CD4-positive, alpha-beta T cell treated with Interleukin-1 beta for 1 hour (primary cell): Measurements from ENCODE around the gene NIPBL.
A peak's percentile ranks its signal among the peaks of the same experiment; 100 is the strongest.
"Not testable (repeated sequence)": the region's sequence is repeated elsewhere in the genome, so short reads cannot be mapped to it uniquely, and the experiment has no call there.

Experiments used
- DNase-seq, 2 donors: peaks; one replicate each; pipeline ENCODE4 v3.0.0-alpha.2; 2020 to 2022

NIPBL gene

DNA sequence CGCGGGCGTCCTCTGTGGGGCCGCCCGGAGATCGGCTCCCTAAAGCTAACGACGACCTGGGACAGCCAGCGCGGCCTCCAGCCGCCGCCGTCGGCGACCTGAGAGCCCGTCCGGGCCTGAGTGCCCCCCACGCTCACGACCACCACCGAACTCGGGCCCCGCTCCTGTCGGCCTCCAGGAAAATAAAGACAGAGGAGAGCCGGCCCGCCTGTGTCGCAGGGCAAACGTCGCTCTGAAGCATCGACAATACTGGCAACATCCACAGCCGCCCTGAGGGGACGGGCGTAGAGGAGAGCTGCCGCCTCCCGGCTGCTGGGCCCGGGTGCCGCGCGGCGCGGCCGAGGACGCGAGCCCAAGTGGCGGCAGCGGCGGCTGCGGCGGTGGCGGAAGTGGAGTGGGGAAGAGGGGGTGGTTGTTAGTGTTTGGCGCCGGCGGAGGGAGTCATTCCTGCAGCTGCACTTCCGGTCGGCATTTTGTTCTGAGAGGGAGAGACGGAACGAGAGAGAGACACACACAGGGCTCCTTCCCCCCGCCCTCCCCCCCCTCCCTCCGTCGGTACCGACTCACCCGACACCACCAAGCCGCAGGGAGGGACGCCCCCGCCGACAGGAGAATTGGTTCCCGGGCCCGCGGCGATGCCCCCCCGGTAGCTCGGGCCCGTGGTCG is at the start of gene NIPBL:
NIPBL (plus strand) TSS at position 471 of the 666 bp plus-strand sequence. CDS start 76,928 bp downstream, outside the sequence.
- DNase-seq, result peak; percentile 92

DNA sequence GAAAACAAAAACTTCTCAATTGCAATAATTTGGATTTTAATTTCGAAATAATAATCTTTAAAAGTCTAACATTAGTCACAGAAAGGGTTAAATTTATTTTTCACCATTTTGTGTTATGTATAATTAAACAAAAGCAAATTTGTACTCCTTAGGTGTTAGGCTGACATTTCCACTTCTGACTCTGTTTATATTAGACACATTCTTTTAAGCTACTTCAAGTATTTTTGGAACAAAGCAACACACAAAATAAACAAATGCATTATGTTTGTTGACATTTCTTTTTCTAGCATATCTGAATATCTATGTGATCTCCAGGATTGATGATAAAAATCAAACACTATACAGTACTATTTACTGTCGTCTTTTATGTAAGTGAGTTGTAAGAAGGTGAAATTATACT is 44.3 kb upstream of the NIPBL start:
- no peak for DNase-seq

DNA sequence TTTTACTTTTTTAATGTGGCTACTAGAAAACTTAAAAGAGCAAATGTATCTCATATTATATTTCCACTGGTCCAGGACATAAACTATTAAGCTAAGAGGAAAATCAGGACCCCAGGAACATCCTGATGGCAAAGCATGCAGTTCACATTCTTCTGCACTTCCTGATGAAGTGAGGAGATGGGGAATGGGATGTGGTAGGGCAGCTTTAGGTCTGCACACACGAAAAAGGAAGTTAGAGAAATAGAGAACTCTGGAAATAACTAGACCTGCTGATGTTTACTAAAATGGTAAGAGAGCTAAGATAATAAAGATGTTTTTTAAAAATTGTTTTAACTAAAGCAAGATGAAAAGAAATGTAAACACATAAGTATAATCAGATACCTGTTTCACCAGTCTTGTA is 39.7 kb upstream of the NIPBL start:
- DNase-seq, result no peak

GRCh38 chr5:36839489-36840476 is 36.8 kb upstream of the NIPBL start:
- DNase-seq, result no peak

GRCh38 chr5:36841677-36842076 is 34.9 kb upstream of the NIPBL start:
- no peak for DNase-seq

GRCh38 chr5:36842087-36842486 is 34.5 kb upstream of the NIPBL start:
- no peak for DNase-seq

- DNase-seq, result no peak
Measured at GRCh38 chr5:36844305-36844704, 32.3 kb upstream of the NIPBL start.

GRCh38 chr5:36848545-36848944 is 28.0 kb upstream of the NIPBL start:
- not testable (repeated sequence) for DNase-seq

GRCh38 chr5:36852903-36853302 is 23.7 kb upstream of the NIPBL start:
- DNase-seq, result not testable (repeated sequence)

GRCh38 chr5:36854402-36855140 is 22.0 kb upstream of the NIPBL start:
- DNase-seq, result no peak

DNA sequence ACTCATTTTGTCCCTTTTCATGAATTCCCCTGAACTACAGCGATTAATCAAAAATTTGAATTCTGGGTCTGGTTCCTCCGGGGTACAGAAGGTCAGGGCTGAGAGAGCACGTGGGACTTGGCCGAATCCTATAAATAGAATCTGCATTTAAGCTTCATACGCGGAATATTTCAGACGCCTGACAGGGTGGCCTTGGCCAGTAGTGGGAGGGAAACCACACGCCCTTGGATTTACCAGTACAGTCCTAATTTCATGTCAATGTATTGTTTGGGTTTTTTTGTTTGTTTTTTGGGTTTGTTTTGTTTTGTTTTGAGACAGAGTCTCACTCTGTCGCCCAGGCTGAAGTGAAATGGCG is 21.5 kb upstream of the NIPBL start:
- no peak for DNase-seq

DNA sequence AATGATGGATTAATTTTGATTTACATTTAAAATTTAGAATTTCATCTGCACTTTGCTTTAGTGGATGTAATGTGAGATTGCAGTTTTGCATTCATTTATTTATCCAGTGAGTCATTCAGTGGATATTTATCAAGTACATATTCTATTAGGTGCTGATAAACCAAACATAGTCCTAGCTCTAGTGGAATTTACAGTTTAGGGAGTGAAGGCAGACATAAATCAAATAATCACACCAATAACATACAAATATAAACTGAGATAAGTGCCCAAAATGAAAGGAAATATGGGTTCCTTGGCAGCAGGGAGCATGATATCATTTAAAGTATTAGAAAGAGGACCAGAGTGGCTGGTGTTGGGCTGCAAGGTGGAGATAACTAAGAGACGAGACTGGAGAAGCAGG is 14.7 kb upstream of the NIPBL start:
- no peak for DNase-seq

DNA sequence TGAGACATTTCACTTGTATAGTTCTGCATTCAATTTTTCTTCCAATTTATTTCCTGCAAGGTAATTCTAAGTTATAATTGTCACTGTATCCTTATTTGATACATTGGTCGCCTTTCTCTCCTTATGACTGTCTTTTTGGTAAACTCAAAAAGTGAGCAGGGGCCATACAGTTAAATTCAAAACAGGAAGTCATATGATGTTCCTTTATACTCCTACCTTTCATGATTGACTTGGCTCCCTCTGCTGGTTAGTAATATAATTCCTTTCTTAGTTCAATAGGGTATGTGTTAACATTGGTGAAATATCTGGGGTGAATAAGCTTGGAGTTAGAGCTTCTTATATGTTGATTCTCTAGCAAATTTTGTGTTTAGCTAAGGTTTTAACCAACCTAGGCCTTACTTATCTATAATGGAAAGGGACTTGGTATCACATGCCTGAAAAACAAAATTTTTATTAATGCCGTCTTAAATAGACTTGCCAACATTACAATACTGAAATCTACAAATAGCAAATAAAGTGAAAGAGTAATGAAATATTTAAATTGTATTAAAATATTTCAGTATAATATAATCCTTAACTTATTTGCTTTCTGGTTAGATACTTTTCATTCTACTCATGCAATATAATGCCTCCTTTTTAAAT is 6.0 kb upstream of the NIPBL start:
- peak in 1 of 2 donors; percentile 77 for DNase-seq

GRCh38 chr5:36874465-36874864 is 2.1 kb upstream of the NIPBL start:
- DNase-seq, result no peak

DNA sequence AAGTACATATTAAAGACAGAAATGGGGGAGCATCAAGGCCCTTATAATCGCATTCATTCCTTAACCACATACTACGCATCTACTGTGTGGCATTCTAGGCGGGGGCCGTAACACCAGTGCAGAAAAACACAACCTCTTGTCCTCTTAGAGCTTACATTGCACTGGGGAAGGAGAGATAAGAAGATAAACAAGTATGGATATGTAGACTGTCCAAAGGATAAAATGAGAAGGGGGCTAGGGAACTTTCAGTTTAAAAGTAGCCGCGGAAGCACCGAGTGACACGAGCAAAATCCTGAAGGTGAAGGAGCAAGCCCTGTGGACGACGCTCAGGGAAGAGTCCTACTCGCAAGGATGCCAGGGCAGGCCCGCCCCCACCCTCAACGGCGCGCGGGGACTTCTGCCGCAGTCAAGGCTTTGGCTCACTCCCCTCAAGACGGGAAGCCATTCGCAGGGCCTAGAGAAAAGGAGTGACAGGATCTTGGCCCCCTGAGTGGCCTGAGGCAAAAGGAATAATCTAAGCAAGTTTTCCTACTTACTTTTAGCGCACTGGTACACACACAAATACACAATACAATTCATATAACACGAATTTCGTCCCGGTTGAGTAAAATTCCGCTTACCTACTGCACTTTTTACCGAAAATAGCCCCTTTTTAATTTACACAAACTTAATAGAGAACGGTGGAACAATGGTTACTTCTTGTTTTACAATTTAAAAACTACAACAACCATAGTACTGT is 1.3 kb upstream of the NIPBL start:
- DNase-seq, result peak; percentile 30 to 49

GRCh38 chr5:36875790-36876298 is 725 bp upstream of the NIPBL start:
- peak; percentile 77 to 79 for DNase-seq

DNA sequence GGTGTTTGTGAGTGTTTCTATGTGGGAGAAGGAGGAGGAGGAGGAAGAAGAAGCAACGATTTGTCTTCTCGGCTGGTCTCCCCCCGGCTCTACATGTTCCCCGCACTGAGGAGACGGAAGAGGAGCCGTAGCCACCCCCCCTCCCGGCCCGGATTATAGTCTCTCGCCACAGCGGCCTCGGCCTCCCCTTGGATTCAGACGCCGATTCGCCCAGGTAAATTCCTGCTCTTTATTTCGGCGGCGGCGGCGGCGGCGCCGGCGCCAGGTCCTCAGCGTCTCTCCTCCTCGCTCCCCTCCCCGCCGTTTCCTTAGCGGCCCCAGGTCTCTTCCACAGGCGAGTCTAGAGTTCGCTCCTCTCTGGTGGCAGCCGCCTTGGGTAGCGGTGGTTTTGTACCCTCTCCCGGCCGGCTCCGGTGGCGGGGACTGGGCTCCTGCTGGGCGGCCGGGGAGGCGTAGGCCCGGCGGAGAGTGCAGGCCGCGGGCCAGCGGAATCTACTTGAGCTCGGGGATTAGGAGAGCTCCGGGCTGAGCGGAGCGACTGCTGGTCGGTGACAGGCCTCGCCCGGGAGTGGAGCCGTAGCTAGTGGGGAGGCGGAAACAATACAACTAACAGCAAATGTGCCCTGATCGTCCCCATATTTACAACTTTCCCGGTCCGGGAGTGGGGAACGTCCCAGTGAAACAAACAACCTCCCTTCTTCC is 547 bp downstream of the NIPBL start:
- peak; percentile 55 to 61 for DNase-seq

DNA sequence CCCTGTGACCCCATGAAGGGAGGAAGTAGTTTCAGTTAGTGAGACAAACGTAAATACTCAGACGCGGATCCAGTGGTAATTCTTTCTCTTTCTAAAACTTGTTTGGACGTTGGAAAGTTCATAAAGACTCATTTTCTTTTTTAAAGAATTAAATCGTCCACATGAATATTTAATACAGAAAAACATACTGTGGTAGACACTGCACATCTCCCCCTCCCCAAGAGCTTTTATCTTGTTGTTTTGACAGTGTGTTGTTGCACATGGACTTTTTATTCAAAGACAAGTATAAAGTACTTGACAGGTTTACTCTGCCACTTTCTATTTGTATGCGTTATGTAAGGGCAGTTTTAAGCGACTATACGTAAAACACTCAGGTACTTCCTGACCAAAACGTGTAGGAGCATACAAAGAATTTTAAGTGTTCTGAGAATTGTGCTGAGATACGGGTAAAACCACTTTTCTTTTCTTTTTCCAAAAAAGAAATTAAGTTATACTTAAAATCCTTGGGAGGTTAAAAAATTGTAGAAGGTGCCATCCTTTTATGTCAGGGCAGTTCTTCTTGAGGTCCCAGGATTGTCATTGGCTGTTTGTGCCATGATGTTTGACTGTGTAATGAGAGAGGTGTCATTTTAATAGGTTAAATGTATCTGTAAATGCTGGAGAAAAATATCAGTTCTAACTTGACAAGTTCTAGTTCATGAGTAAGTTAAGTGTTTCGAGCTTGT is 1.3 kb downstream of the NIPBL start:
- DNase-seq, result peak; percentile 19 to 61

DNA sequence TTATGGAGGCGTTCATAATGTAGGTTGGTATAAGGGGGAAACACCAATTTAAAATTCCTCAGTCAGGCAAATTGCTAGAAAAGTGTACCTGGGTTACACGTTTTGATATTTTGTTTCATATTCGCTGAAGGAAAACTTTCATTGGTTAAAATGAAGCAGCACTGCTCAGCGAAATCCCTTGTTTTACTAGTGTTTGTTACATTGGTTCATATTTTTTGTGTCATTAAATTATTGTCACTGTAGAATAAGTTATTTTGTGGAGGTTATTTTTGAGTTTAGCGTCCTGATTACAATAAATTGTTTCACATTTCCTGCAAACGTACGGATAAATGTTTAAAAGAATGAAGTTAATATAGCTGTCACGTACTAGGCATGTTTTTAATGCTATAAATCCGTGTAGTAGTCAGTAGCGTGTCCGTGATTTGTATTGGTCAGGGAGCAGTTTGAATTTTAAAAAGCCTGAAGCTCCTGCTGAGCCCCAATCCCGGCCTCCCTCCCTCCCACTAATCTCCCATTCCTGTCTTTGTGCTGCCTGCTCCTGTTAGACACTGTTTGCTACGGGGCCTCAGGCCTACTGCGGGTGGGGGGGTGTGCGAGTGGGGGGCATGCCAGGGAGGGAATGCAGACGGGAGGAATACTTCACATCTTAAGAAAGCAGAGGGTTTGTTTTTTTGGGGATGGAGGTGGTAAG is 2.0 kb downstream of the NIPBL start:
- DNase-seq, result no peak
